ENCODE results near the gene JUND. TPM values are rescaled to one million over a fixed set of nuclear protein-coding genes. Genes with fewer than 3 reads are reported as not detected.

JUND gene
- total and polyA plus RNA-seq, 2 of the 8 experiments (the other 6 are each of a cell fraction or from before 2014, with no cell fraction given) = 54.0 to 77.5 TPM

GRCh38 chr19:18239303-18239702 lies 42.1 kb downstream of the JUND start:
- WGBS, 2 experiments (ENCODE audit: extremely low coverage in 1 of 2, insufficient coverage in 1 of 2, insufficient read length in 1 of 2, insufficient replicate concordance in 2 of 2, low coverage in 1 of 2, low lambda C conversion rate in 2 of 2, missing lambda C conversion rate in 1 of 2) = 54% methylated on average over 12 of the region's 12 CpGs; no CpG with 5 or more reads in 1 of the 2 experiments
- no peak overlapping the region for H4K8ac ChIP-seq (ENCODE audit: extremely low read depth, insufficient read depth, low read length)
- H2BK15ac ChIP-seq (ENCODE audit: low read length) = no peak overlapping the region
- DNase-seq (ENCODE audit: low read depth in 1 of 2, low spot score in 2 of 2) (peak in 1 of 2 experiments; percentile 74), FAIRE-seq (no peak)
- no peak overlapping the region for H4K5ac ChIP-seq (ENCODE audit: insufficient read length, low read depth, low read length)
- no peak overlapping the region for H3K9ac ChIP-seq (replicated peaks in 1 of 4; ENCODE audit: extremely low read depth in 1 of 4, low read depth in 3 of 4, low read length in 3 of 4)
- no peak overlapping the region for H2BK120ac ChIP-seq (replicated peaks; ENCODE audit: low read depth, low read length)
- no peak overlapping the region for H3K23ac ChIP-seq (ENCODE audit: insufficient read length)
- no peak overlapping the region for H3K14ac ChIP-seq (ENCODE audit: insufficient read length)
- H3K79me1 ChIP-seq (ENCODE audit: low read depth, low read length) = no peaks in the 10 kb centered on the region
- H3K18ac ChIP-seq (ENCODE audit: extremely low read depth, low read length) = no peak overlapping the region
- H2AFZ ChIP-seq (ENCODE audit: low read length) = no peak overlapping the region
- H3K23me2 ChIP-seq (ENCODE audit: low read depth, low read length) = no peaks in the 10 kb centered on the region
- no peak overlapping the region for H2AK5ac ChIP-seq (ENCODE audit: low read depth, low read length)
- no peak overlapping the region for H3K4me3 ChIP-seq (ENCODE audit: extremely low read depth in 1 of 4, insufficient read depth in 2 of 4, low read depth in 3 of 4, low read length in 4 of 4)
- no peak overlapping the region for H3K4me2 ChIP-seq (ENCODE audit: insufficient read depth in 1 of 2, low read depth in 2 of 2, low read length in 2 of 2)
- peaks cover 0 to 1% of the 10 kb centered on the region in 2 experiments for H4K20me1 ChIP-seq (replicated peaks in 1 of 2; ENCODE audit: control insufficient read depth in 1 of 2, insufficient read depth in 2 of 2, low read length in 2 of 2)
- H2BK5ac ChIP-seq (ENCODE audit: low read depth, low read length) = no peak overlapping the region
- H2BK12ac ChIP-seq (ENCODE audit: low read depth, low read length) = no peak overlapping the region
- no peak overlapping the region for H3K56ac ChIP-seq (replicated peaks; ENCODE audit: insufficient read length, low read depth, low read length)
- H3K27ac ChIP-seq (ENCODE audit: low read depth, low read length) = no peak overlapping the region
- ChIA-PET POLR2A (ENCODE audit: partially characterized antibody) (interaction anchor here (1.1 kb wide), 1 partner anchor 40 kb away, joined by 3 read pairs; no protein-coding TSS in a partner anchor), CTCF (ENCODE audit: partially characterized antibody) (interaction anchor here (0.6 to 8.2 kb wide), 3 partner anchors 13 to 272 kb away, joined by 4 to 85 read pairs (median 13); a partner anchor contains a TSS)
- H3K27me3 ChIP-seq (replicated peaks in 1 of 4; ENCODE audit: control insufficient read depth in 3 of 4, extremely low read depth in 1 of 4, insufficient read depth in 3 of 4, low read length in 3 of 4) = no peaks in the 10 kb centered on the region; a peak in 1 of 7 replicates
- no peak overlapping the region for H4K91ac ChIP-seq (replicated peaks; ENCODE audit: insufficient read length, low read length)
- no peak overlapping the region for H2BK20ac ChIP-seq (ENCODE audit: low read length)
- H3K36me3 ChIP-seq (ENCODE audit: control insufficient read depth in 2 of 4, insufficient read depth in 4 of 4, low read length in 3 of 4) = no peaks in the 10 kb centered on the region
- H3K4me1 ChIP-seq (replicated peaks in 1 of 4; ENCODE audit: control insufficient read depth in 3 of 4, insufficient read depth in 4 of 4, low read length in 3 of 4) = no peaks in the 10 kb centered on the region
- no peaks in the 10 kb centered on the region for H3K9me3 ChIP-seq (ENCODE audit: insufficient read depth in 2 of 2, low read depth in 1 of 2, low read length in 1 of 2)
- H3K79me2 ChIP-seq (ENCODE audit: control insufficient read depth in 1 of 2, insufficient read depth in 2 of 2, low read length in 2 of 2) = no peaks in the 10 kb centered on the region
- no peak overlapping the region for H3K4ac ChIP-seq (replicated peaks; ENCODE audit: insufficient read length, low read depth, low read length)
- TF ChIP-seq CHD2 (IDR thresholded peaks at IDR 0.05; ENCODE audit: low read length) = no peak
- no peak for TF ChIP-seq TEAD4 (IDR thresholded peaks at IDR 0.05; ENCODE audit: low read depth, low read length)
- TF ChIP-seq RFX5 (IDR thresholded peaks at IDR 0.05; ENCODE audit: borderline replicate concordance, low read depth, low read length) = no peak
- TF ChIP-seq CEBPB (IDR thresholded peaks at IDR 0.05; ENCODE audit: low read depth, low read length) = no peak
- no peak for TF ChIP-seq CBX8 (IDR thresholded peaks at IDR 0.05; ENCODE audit: borderline replicate concordance, low read depth, low read length)
- TF ChIP-seq CTBP2 (IDR thresholded peaks at IDR 0.05; ENCODE audit: borderline replicate concordance, insufficient read depth, insufficient read length, low read length) = no peak
- TF ChIP-seq, protein P1, sequence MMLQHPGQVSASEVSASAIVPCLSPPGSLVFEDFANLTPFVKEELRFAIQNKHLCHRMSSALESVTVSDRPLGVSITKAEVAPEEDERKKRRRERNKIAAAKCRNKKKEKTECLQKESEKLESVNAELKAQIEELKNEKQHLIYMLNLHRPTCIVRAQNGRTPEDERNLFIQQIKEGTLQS (IDR thresholded peaks at IDR 0.05; ENCODE audit: insufficient read depth, low read depth, low read length) = no peak
- TF ChIP-seq TAF7 (optimal IDR thresholded peaks at IDR 0.05; ENCODE audit: borderline replicate concordance, low read depth, low read length) = no peak
- TF ChIP-seq KDM1A (IDR thresholded peaks at IDR 0.05; ENCODE audit: borderline replicate concordance, low read length) = peak; percentile 98
- TF ChIP-seq RXRA (IDR thresholded peaks at IDR 0.05; ENCODE audit: insufficient read depth, low read depth, low read length) = no peak
- no peak for TF ChIP-seq CTCF (IDR thresholded peaks at IDR 0.05; ENCODE audit: control extremely low read depth in 1 of 3, insufficient read depth in 1 of 3, low read depth in 1 of 3, low read length in 3 of 3)

Data from H1 (cell line).